Brain microvascular endothelial cell (primary cell): ENCODE results near the gene CD300A.

Experiments
- DNase-seq: peaks from one replicate; pipeline ENCODE4 v3.0.0-alpha.2; 2020
- H3K27ac ChIP-seq: fragments of 250-450 bp; sonication (Bioruptor Pico); 2 replicates; pipeline ENCODE4 v1.5.1; 2020; ENCODE audit warnings: mild to moderate bottlenecking, moderate library complexity
- H3K27me3 ChIP-seq: fragments of 250-450 bp; sonication (Bioruptor Pico); replicated peaks from 2 replicates; pipeline ENCODE4 v1.5.1; 2020; ENCODE audit warnings: mild to moderate bottlenecking
- H3K36me3 ChIP-seq: fragments of 250-450 bp; sonication (Bioruptor Pico); replicated peaks from 2 replicates; pipeline ENCODE4 v1.5.1; 2020; ENCODE audit warnings: mild to moderate bottlenecking
- H3K4me3 ChIP-seq: 2 replicates; pipeline ENCODE4 v1.5.1; 2011; ENCODE audit warnings: low read depth, mild to moderate bottlenecking, control low read depth, low read length, moderate library complexity
- CTCF ChIP-seq: IDR thresholded peaks from 2 replicates; pipeline ENCODE4 v1.5.1; 2011; ENCODE audit warnings: low read depth, mild to moderate bottlenecking, moderate library complexity, low read length, control low read depth, inconsistent platforms; ENCODE audit errors: missing control alignments
- in situ Hi-C: cut with HindIII; loops from 2 replicates; pipeline ENCODE4 v1.10.0; 2017; ENCODE audit warnings: low sequenced_read_pairs, low pct_ligation_motif_present

CD300A gene

GRCh38 chr17:74466828-74467184 lies 372 bp downstream of the CD300A start:
- TF ChIP-seq CTCF, result no peak
- Histone ChIP-seq H3K4me3 (no peak overlapping the region), H3K27me3 (peaks cover 2% of the 10 kb centered on the region), H3K27ac (no peak overlapping the region), H3K36me3 (no peaks in the 10 kb centered on the region)
- in situ Hi-C loops, result no loop called here
- no peak for DNase-seq

DNA sequence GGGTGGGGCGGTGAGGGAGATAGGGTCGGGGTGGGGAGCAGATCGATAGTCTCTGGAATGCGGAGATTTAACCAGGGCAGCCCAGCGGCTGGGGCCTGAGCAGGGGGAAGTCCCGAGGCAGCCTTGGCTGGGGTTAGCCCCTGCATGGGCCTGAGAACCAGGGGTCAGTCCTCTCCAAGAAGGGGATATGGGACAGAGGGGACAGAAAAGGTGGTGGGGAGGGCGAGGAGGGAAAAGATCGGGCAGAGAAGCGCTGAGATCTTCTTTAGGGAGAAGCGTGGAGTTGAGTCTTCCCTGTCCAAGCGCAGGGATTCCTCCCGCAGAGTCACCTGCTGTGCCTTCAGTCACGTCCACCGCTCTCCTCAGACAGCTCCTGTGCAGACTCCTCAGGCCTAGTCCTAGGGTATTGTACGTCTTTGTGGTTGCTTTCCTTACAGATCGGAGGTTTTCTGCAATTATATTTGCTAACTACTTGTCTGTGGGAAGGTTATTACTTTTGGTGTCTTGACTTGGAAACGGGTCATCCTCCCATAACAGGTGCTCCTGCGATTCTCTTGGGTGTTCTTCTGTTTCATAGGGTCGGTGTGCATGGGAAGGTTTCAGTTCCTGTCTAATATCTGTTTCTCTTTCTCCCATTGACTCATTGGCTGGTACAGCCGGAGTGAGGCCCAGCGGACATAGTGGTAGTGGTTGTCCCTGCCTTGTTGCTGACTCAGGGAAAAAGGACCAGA lies 952 bp downstream of the CD300A start:
- Histone ChIP-seq H3K27ac (no peak overlapping the region), H3K36me3 (no peaks in the 10 kb centered on the region), H3K27me3 (peaks cover 2% of the 10 kb centered on the region), H3K4me3 (no peak overlapping the region)
- no peak for TF ChIP-seq CTCF
- no peak for DNase-seq
- in situ Hi-C loops, result no loop called here

DNA sequence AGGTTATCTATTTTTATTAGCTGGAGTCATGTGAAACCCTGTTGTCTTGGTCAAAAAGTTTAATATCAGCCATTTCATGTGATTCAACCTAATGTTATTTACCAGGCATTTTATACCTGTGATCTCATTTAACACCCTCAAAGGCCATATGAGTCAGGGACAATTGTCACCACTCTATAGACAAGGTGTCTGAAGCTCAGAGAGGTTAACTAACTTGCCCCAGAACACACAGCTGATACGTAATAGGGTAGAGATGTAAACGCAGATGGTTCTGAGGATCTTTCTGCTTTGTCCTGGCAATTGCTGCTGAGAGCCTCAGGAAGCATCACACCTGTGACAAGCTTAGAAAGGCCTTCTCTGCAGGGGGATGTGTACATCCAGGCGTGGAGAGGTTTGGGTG lies 4.9 kb downstream of the CD300A start:
- DNase-seq, result no peak
- peaks cover 2% of the 10 kb centered on the region for H3K27me3 ChIP-seq
- in situ Hi-C loops, result no loop called here
- H3K4me3 ChIP-seq, result no peak overlapping the region
- H3K27ac ChIP-seq, result no peak overlapping the region
- no peak for TF ChIP-seq CTCF
- H3K36me3 ChIP-seq, result no peaks in the 10 kb centered on the region

- Histone ChIP-seq H3K36me3 (no peaks in the 10 kb centered on the region), H3K4me3 (no peak overlapping the region), H3K27me3 (no peaks in the 10 kb centered on the region), H3K27ac (no peak overlapping the region)
- DNase-seq, result no peak
- in situ Hi-C loops, result no loop called here
- TF ChIP-seq CTCF, result no peak
Measured at GRCh38 chr17:74472890-74473289, 6.5 kb downstream of the CD300A start.

GRCh38 chr17:74473294-74473693 lies 6.9 kb downstream of the CD300A start:
- no peak for TF ChIP-seq CTCF
- Histone ChIP-seq H3K27ac (no peak overlapping the region), H3K4me3 (no peak overlapping the region), H3K36me3 (no peaks in the 10 kb centered on the region), H3K27me3 (no peaks in the 10 kb centered on the region)
- DNase-seq, result no peak
- in situ Hi-C loops, result no loop called here
